ENCODE data around the gene DNAH10. TPM values are rescaled to one million over a fixed set of nuclear protein-coding genes. Genes with fewer than 3 reads are reported as not detected.

Gene DNAH10
- total RNA-seq, 1 experiment from 2014 or later, result 0.17 TPM

GRCh38 chr12:123951467-123951866 is 189.4 kb downstream of the DNAH10 start:
- Mint-ChIP-seq H3K9me3 (no peaks in the 10 kb centered on the region), H3K36me3 (ENCODE audit: insufficient read depth in 1 of 3, low read depth in 3 of 3) (peaks cover 0 to 1% (median 0%) of the 10 kb centered on the region in 3 experiments; a peak in 1 of 7 replicates), H3K27ac (no peak overlapping the region), H3K4me1 (no peaks in the 10 kb centered on the region; a peak in 1 of 4 replicates), H3K27me3 (ENCODE audit: low read depth) (peaks cover 96% of the 10 kb centered on the region), H3K4me3 (no peak overlapping the region)
- TF ChIP-seq, protein P1, sequence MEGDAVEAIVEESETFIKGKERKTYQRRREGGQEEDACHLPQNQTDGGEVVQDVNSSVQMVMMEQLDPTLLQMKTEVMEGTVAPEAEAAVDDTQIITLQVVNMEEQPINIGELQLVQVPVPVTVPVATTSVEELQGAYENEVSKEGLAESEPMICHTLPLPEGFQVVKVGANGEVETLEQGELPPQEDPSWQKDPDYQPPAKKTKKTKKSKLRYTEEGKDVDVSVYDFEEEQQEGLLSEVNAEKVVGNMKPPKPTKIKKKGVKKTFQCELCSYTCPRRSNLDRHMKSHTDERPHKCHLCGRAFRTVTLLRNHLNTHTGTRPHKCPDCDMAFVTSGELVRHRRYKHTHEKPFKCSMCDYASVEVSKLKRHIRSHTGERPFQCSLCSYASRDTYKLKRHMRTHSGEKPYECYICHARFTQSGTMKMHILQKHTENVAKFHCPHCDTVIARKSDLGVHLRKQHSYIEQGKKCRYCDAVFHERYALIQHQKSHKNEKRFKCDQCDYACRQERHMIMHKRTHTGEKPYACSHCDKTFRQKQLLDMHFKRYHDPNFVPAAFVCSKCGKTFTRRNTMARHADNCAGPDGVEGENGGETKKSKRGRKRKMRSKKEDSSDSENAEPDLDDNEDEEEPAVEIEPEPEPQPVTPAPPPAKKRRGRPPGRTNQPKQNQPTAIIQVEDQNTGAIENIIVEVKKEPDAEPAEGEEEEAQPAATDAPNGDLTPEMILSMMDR (conservative IDR thresholded peaks at IDR 0.05), result no peak
- Histone ChIP-seq H3K27me3 (ENCODE audit: insufficient read depth, low read length) (peaks cover 2% of the 10 kb centered on the region; the same call in 1 of the 2 replicates), H3K4ac (ENCODE audit: low read depth, low read length) (no peak overlapping the region), H3K18ac (ENCODE audit: insufficient read length, low read depth, low read length) (no peak overlapping the region), H3K56ac (ENCODE audit: insufficient read length, low read depth, low read length) (no peak overlapping the region), H3K79me1 (ENCODE audit: insufficient read depth, low read depth, low read length, poor library complexity, severe bottlenecking) (no peaks in the 10 kb centered on the region), H3K14ac (ENCODE audit: insufficient read depth, low read length) (no peak overlapping the region), H3K4me1 (ENCODE audit: insufficient read depth, low read length) (no peaks in the 10 kb centered on the region), H4K91ac (ENCODE audit: insufficient read length, low read depth, low read length) (no peak overlapping the region), H2AK5ac (ENCODE audit: insufficient read length, low read length) (no peak overlapping the region), H2BK120ac (ENCODE audit: low read depth, low read length, poor library complexity, severe bottlenecking) (no peak overlapping the region), H3K9me3 (ENCODE audit: control insufficient read depth, low read depth, low read length) (no peaks in the 10 kb centered on the region), H3K23ac (ENCODE audit: insufficient read length, low read depth, low read length) (no peak overlapping the region), H3K27ac (ENCODE audit: insufficient read length, low read depth, low read length) (no peak overlapping the region), H3K79me2 (ENCODE audit: insufficient read depth, low read length) (no peaks in the 10 kb centered on the region), H4K20me1 (ENCODE audit: control insufficient read depth, insufficient read depth, insufficient read length) (no peaks in the 10 kb centered on the region), H2BK15ac (ENCODE audit: low read depth, low read length) (no peak overlapping the region), H3K9ac (ENCODE audit: extremely low read depth, insufficient read length, low read length) (no peak overlapping the region), H2BK12ac (ENCODE audit: insufficient read length, low read depth, low read length) (no peak overlapping the region), H4K5ac (ENCODE audit: insufficient read length, low read depth, low read length) (no peak overlapping the region), H2BK5ac (ENCODE audit: insufficient read length, low read length) (no peak overlapping the region), H3K23me2 (ENCODE audit: insufficient read length, low read depth, low read length, poor library complexity, severe bottlenecking) (no peaks in the 10 kb centered on the region), H2BK20ac (ENCODE audit: low read depth, low read length, poor library complexity, severe bottlenecking) (no peak overlapping the region), H2AFZ (ENCODE audit: low read length) (no peak overlapping the region), H3T11ph (ENCODE audit: low read length) (no peak overlapping the region), H4K8ac (replicated peaks; ENCODE audit: insufficient read length, low read depth, low read length) (no peak overlapping the region), H3K4me2 (ENCODE audit: insufficient read depth, insufficient read length, low read length) (no peak overlapping the region)
- WGBS (ENCODE audit: extremely low coverage, insufficient read length, low lambda C conversion rate), result no CpG with 5 or more reads among the region's 4 CpGs
- peak; percentile 12 for DNase-seq

Measured in H9 (cell line).